Gastroesophageal sphincter (tissue), 4 donors: Measurements from ENCODE around the gene MARCHF2. TPM values are rescaled to one million over a fixed set of nuclear protein-coding genes. Genes with fewer than 3 reads are reported as not detected.
"Not testable (repeated sequence)": the region's sequence is repeated elsewhere in the genome, so short reads cannot be mapped to it uniquely, and the experiment has no call there.

Experiments
- ATAC-seq: fragments of 150-250 bp; one replicate; pipeline ENCODE4 v1.9.1; 2016; ENCODE audit warnings: mild to moderate bottlenecking, moderate library complexity
- H3K27ac ChIP-seq, 4 donors: fragments of 200-600 bp; sonication (generic) in 3 of 4; 1 replicate in 3 of 4; 2 replicates in 1 of 4; pipeline ENCODE4 v1.5.1; 2016 to 2019
- H3K27me3 ChIP-seq: fragments of 200-600 bp; sonication (generic); one replicate; pipeline ENCODE4 v1.5.1; 2019
- H3K36me3 ChIP-seq, 2 donors: fragments of 200-600 bp; sonication (generic); one replicate each; pipeline ENCODE4 v1.5.1; 2019; ENCODE audit warnings: control low read depth in 1 of 2
- H3K4me1 ChIP-seq, 3 donors: fragments of 200-600 bp; sonication (generic); 1 replicate in 2 of 3; 2 replicates in 1 of 3; pipeline ENCODE4 v1.5.1; 2016 to 2019; ENCODE audit warnings: control low read depth in 2 of 3
- H3K4me3 ChIP-seq, 2 donors: fragments of 200-600 bp; sonication (generic); one replicate each; pipeline ENCODE4 v1.5.1; 2019; ENCODE audit warnings: mild to moderate bottlenecking in 1 of 2, moderate library complexity in 1 of 2
- H3K9me3 ChIP-seq, 3 donors: fragments of 200-600 bp; sonication (generic); one replicate each; pipeline ENCODE4 v1.5.1; 2017 to 2019; ENCODE audit warnings: control low read depth in 2 of 3
- CTCF ChIP-seq, 4 experiments: fragments of 200-600 bp in 2 of 4; fragments of 450-650 bp in 2 of 4; sonication (generic) in 1 of 4; IDR thresholded peaks; one replicate each; pipeline ENCODE4 v1.5.1; 2017 to 2019; ENCODE audit warnings: antibody characterized with exemption in 4 of 4, mild to moderate bottlenecking in 2 of 4, moderate library complexity in 2 of 4
- EP300 ChIP-seq: sonication (generic); formaldehyde crosslinking; IDR thresholded peaks from one replicate; pipeline ENCODE4 v1.6.1; 2017; ENCODE audit warnings: antibody characterized with exemption, mild to moderate bottlenecking
- POLR2A ChIP-seq, 2 donors: fragments of 450-650 bp; IDR thresholded peaks; one replicate each; pipeline ENCODE4 v1.6.1; 2017; ENCODE audit warnings: antibody characterized with exemption in 2 of 2, mild to moderate bottlenecking in 2 of 2, moderate library complexity in 1 of 2
- POLR2AphosphoS5 ChIP-seq: sonication (generic); formaldehyde crosslinking; IDR thresholded peaks from one replicate; pipeline ENCODE4 v1.6.1; 2017; ENCODE audit warnings: antibody characterized with exemption
- WGBS, 2 donors: methylation state at CpG; one replicate each; pipeline ENCODE4 v1.1.5; 2018; ENCODE audit warnings: low coverage in 1 of 2; 5-methylcytosine and 5-hydroxymethylcytosine counted together
- total RNA-seq, 4 donors: library from RNA; depleted of rRNA; stranded (reverse); fragments of >200 nt; gene quantifications; one replicate each; pipeline ENCODE4 v1.1.0, GENCODE V29; 2016

MARCHF2 gene
- total RNA-seq, 4 donors from 2014 or later = 125 to 330 (median 237) TPM

GRCh38 chr19:8403098-8403819 is 9.8 kb upstream of the MARCHF2 start:
- H3K27ac ChIP-seq = no peak overlapping the region
- TF ChIP-seq POLR2AphosphoS5 = no peak
- no peak for TF ChIP-seq CTCF (IDR thresholded peaks at IDR 0.05)
- TF ChIP-seq POLR2A (IDR thresholded peaks at IDR 0.05) = no peak
- TF ChIP-seq EP300 = no peak
- H3K4me3 ChIP-seq = no peak overlapping the region
- no peaks in the 10 kb centered on the region for H3K27me3 ChIP-seq
- H3K4me1 ChIP-seq = peaks cover 0 to 3% (median 1%) of the 10 kb centered on the region in 3 donors
- H3K36me3 ChIP-seq = peaks cover 0 to 71% of the 10 kb centered on the region in 2 donors
- no peaks in the 10 kb centered on the region for H3K9me3 ChIP-seq
- WGBS, 2 donors = 88% methylated on average over 5 of the region's 44 CpGs; no CpG with 5 or more reads in 1 of the 2 donors
- ATAC-seq = no peak

- no peak for ATAC-seq
- H3K27me3 ChIP-seq = no peaks in the 10 kb centered on the region
- H3K4me1 ChIP-seq = no peaks in the 10 kb centered on the region
- WGBS, 2 donors = 77 to 100% methylated on average over 4 to 16 of the region's 24 CpGs
- H3K9me3 ChIP-seq = no peaks in the 10 kb centered on the region
- no peak overlapping the region for H3K27ac ChIP-seq
- TF ChIP-seq POLR2A (IDR thresholded peaks at IDR 0.05) (no peak), POLR2AphosphoS5 (no peak), EP300 (no peak), CTCF (IDR thresholded peaks at IDR 0.05) (no peak)
- peaks cover 0 to 66% of the 10 kb centered on the region in 2 donors for H3K36me3 ChIP-seq
- no peak overlapping the region for H3K4me3 ChIP-seq
Measured at GRCh38 chr19:8403820-8404109, 9.3 kb upstream of the MARCHF2 start.

GRCh38 chr19:8404391-8405151 is 8.5 kb upstream of the MARCHF2 start:
- TF ChIP-seq EP300 (no peak), POLR2A (IDR thresholded peaks at IDR 0.05) (no peak), CTCF (IDR thresholded peaks at IDR 0.05) (no peak), POLR2AphosphoS5 (no peak)
- 45 to 67% methylated on average over 2 to 3 of the region's 18 CpGs for WGBS, 2 donors
- Histone ChIP-seq H3K36me3 (peaks cover 0 to 59% of the 10 kb centered on the region in 2 donors), H3K4me3 (no peak overlapping the region), H3K9me3 (no peaks in the 10 kb centered on the region), H3K4me1 (no peaks in the 10 kb centered on the region), H3K27ac (no peak overlapping the region), H3K27me3 (no peaks in the 10 kb centered on the region)
- ATAC-seq = no peak

GRCh38 chr19:8410718-8411117 is 2.4 kb upstream of the MARCHF2 start:
- 80 to 83% methylated on average over 11 to 12 of the region's 13 CpGs for WGBS, 2 donors
- not testable (repeated sequence) for H3K36me3 ChIP-seq, H3K9me3 ChIP-seq, H3K27me3 ChIP-seq, H3K27ac ChIP-seq, H3K4me3 ChIP-seq, ATAC-seq
- H3K4me1 ChIP-seq = peaks cover 0 to 28% (median 11%) of the 10 kb centered on the region in 3 donors

GRCh38 chr19:8413629-8413995 is 507 bp downstream of the MARCHF2 start:
- H3K27me3 ChIP-seq = no peaks in the 10 kb centered on the region
- 0% methylated on average over 1 of the region's 3 CpGs; no CpG with 5 or more reads in 1 of the 2 donors for WGBS, 2 donors
- TF ChIP-seq POLR2A (IDR thresholded peaks at IDR 0.05) (no peak), POLR2AphosphoS5 (no peak), EP300 (no peak), CTCF (IDR thresholded peaks at IDR 0.05) (no peak)
- no peaks in the 10 kb centered on the region for H3K9me3 ChIP-seq
- H3K27ac ChIP-seq = peak overlapping the region; percentile 76 to 88 (median 88)
- H3K4me3 ChIP-seq = peak overlapping the region; percentile 65 to 89
- H3K36me3 ChIP-seq = no peaks in the 10 kb centered on the region
- no peak for ATAC-seq
- peaks cover 0 to 57% (median 23%) of the 10 kb centered on the region in 3 donors for H3K4me1 ChIP-seq
